Left colon (tissue), 2 donors: ENCODE measurements around the gene STK24. TPM values are rescaled to one million over a fixed set of nuclear protein-coding genes. Genes with fewer than 3 reads are reported as not detected.

Source experiments
- ATAC-seq: fragments of 200-7000 bp; cut with Tn5 transposase; one replicate; pipeline ENCODE4 v1.9.1; 2020; ENCODE audit warnings: mild to moderate bottlenecking, moderate library complexity
- DNase-seq, 2 donors: peaks; one replicate each; pipeline ENCODE4 v3.0.0-alpha.2; 2020
- intact Hi-C, 2 donors: fragments of 100-400 bp; cut with DNase I in 1 of 2; cut with micrococcal nuclease in 1 of 2; formaldehyde crosslinking; loops; one replicate each; pipeline versions ENCODE4 v1.11.2 to v1.14.0; 2022; cut with DNase I, micrococcal nuclease
- total RNA-seq, 2 donors: library from RNA; stranded (reverse); fragmentation: NEBNext Ultra II Directional; extraction: Animal tissue kit (Norgen Biotek cat#: 25700); gene quantifications; one replicate each; pipeline ENCODE4 v1.2.1, GENCODE V29; 2021
- donor health status: DM: no; HTN: no; CAD: no.
- donor health status: DM: yes; HTN: yes; CAD: no.

The STK24 gene
- total RNA-seq, 2 donors from 2014 or later, result 204 to 205 TPM

DNA sequence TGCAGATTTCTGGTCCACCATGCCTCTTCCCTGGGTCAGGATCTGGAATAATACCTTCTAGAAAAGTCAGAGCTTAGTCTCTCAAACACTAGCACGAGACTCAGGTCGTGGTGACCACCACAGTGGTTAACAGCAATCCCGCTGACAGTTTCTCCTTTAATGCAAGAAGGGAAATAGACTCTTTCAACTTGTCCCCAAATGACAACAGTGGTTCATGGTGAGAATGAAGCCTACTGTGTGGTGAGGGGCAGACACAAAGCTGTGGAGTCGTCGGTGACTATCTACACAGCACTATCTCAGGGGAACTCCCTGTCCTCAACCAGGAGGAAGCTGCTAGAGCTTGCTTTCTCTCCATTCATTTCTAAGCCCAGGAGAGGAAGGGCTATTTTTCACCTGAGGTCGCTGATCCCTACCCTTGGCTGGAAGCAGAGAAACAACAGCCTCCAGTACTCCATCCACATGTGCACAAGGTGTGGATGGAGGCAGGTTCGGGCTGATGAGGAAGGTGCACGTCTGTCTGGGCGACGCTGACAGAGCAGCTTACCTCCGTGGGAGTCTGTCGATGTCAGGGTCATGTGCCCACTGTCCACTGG lies 72.4 kb downstream of the STK24 start:
- intact Hi-C loops, result no loop called here
- DNase-seq (no peak), ATAC-seq (no peak)

DNA sequence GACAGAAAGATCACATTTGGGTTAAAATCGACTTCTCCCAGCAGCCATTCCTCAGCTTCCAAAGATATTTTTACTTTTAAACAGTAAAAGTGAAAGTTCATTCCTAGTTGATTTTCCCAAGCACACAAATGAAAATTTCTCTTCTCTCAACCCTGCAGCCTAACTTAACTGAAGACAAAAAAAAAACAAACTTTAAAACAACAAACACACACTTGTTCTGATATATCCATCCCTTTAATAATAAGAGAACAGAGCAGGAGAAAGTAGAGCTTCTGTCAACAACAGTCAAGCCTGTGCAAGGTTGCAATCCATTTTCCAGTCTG lies 72.9 kb downstream of the STK24 start:
- ATAC-seq, result no peak
- no peak for DNase-seq
- intact Hi-C loops, result no loop called here

DNA sequence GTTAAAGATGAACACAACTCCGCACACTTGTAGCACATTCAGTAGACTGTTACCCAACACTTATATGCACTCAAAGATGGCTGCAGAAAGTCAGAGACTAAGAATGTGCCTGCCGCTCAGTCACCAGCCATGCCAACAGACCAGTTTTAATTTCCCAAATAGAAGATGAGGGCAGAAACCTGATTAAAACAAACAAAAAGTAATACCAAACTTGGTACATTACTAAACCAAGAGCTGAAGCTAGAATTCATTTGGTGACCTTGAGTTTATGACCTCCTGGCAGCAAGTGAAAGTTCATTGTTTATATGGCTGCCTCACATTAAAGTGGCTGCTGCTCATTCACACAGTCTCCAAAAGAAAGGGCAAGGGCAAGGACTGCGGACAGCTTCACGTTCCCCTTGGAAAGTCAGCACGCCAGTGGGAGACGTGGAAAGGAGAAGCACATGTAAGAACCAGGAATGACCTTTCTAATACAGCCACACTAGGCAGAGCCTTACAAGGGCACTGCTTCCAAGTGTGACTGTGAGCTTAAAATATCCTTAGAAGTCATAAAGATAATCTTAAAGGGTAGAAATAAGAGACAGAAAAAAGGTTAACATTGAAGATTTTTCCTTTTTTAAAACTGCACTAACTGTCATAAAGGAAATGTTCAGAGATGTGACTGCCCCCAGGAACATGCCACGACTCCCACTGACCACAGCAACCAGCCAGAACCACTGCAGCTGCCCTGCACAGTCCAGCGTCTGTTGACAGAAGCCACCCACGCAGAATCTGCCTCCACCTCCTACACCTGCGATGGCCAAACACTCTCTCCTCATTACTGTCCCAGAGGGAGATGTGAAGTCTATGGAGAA lies 73.5 kb downstream of the STK24 start:
- DNase-seq, result no peak
- intact Hi-C loops, result no loop called here
- peak; percentile 47 for ATAC-seq

DNA sequence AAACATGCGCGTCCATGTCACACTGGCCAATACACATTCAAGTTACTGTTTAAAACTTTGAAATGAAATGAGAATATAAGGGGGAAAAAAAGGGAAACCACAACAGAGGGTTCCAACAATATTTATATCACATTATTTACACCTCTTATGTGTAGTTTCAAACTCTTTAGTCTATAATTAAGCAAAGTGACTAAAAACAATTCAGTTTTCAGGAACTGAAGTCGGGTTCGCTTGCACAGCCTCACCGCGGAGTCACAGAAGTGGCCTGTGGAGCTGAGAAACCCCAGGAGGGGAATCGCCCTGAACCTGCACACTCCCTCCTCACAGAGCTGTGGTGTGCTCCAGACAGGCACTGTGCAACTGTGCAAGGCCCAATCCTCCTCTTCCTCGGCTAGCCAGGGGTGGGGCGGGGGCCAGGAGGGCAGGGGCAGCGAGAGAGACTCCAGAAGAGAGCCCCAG lies 75.9 kb downstream of the STK24 start:
- intact Hi-C loops, result no loop called here
- no peak for ATAC-seq
- DNase-seq, result no peak

DNA sequence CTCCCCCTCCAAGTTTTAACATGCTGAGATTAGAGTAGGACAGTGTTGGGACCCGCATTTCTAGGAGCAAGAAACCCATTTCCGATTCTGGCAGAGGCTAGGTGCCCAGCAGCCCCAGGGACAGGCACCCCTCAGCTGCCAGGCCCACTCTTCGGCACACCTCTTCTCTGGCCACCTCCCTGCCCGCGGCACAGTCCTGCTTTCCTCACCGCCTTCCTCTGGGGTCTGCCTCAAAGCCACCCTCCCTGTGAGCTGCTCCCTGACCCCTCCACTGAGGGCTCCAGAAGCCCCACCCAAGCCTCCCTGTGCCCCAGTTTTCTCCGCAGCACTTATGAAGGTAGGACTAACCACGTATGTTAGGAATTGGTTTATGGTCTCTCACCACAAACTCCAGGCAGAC lies 79.9 kb downstream of the STK24 start:
- intact Hi-C loops, result no loop called here
- ATAC-seq (no peak), DNase-seq (no peak)

DNA sequence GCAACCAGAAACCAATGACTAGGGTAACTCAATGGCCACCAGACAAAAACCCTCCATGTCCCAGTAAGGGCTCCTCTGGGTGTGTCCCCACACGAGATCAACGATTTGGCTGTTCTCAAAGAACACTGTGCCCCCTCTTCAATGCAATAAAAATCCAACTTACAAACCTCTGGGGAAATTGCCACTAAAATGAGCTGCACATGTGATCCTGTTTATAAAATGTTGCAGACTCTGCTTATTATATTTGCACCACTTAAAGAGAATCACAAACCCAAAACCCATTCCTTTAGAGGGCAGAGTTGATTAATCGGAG lies 80.5 kb downstream of the STK24 start:
- intact Hi-C loops, result no loop called here
- DNase-seq (no peak), ATAC-seq (no peak)

DNA sequence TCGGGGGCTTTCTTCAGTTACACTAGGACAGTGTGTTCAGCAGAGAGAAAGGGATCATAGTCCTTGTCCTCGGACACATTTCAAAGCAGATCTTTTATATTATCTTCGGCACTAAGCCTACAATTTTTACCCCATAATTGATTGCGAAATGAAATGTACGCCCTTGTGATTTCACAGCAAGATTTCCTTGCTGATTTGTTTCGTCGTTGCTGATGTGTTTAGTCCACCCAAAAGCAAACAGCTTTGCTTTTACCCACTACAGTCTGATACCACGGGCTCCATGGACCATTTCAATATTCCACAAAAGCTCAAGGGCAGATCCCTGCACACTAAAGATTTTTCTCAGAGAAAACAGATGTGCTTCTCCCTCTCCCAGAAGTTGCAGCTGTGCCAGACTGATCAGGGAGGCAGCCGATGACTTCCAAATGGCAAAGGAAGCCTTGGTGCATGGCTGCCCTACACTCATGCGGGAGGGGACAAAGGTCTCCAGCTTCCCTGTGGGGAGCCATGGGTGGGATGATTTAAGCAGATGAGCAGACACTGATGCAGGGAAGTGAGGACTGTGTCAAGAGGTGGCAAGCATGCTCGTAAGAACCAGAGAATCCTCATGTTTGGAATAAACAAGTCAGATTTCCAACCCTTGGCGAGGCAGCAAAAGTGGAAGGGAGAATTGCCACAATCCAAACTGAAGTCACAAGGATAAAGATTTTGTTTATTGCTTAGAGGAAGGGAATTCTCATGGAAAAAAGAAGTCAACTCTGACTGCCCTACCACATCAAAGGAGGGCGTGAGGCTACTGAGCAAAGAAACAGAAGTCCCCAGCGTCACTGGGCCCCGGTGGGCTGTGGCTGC lies 81.1 kb downstream of the STK24 start:
- intact Hi-C loops, result no loop called here
- ATAC-seq (peak; percentile 15), DNase-seq (no peak)

DNA sequence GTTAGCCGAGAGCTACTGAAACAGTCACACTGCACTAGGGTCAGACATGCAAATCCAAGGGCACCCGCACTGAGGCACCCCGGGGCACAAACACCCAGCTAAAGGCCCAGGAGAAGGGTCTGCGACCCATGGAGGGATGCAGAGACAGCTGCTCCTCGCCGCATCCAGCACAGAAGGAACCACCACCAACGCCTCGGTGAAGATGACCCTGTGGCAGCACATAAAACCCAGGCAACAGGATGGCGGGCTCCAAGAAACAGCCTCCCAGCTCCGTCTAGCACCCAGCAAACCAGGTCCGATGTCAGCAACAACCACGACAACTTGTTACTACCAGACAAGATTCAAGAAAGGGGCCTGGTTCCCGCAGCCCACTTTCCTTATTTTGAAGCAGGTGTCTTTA lies 82.1 kb downstream of the STK24 start:
- ATAC-seq (no peak), DNase-seq (no peak)
- intact Hi-C loops, result no loop called here

DNA sequence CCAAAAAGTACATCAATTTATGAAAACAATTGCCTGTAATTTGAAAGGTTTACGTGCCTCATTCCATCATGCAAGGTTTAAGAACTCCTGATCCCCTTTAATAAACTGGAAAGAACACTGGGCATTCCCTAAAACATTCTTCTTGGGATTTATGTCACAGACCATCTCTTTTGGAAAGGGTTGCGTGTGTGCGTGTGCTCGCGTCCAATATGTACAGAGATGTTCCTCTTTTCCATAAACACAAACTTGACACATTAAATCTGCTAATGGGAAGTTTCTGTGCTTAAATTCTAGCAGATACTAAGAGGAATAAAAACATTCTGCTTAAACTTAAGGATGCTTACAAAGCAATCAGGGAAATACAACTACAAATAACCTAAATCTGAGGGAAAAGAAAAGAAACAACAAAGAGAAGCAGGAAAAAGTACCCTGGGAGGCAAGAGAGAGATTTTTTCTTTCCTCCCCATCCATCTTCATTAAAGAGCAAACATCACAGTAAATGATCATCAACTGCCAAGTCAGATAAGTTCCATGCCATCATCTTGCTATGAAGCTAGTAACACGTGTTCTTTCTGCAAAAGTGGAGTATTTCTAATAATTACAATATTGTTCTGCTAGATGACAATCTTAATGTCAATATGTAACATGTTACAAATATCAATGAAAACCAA lies 83.7 kb downstream of the STK24 start:
- no peak for DNase-seq
- no peak for ATAC-seq
- intact Hi-C loops, result no loop called here

DNA sequence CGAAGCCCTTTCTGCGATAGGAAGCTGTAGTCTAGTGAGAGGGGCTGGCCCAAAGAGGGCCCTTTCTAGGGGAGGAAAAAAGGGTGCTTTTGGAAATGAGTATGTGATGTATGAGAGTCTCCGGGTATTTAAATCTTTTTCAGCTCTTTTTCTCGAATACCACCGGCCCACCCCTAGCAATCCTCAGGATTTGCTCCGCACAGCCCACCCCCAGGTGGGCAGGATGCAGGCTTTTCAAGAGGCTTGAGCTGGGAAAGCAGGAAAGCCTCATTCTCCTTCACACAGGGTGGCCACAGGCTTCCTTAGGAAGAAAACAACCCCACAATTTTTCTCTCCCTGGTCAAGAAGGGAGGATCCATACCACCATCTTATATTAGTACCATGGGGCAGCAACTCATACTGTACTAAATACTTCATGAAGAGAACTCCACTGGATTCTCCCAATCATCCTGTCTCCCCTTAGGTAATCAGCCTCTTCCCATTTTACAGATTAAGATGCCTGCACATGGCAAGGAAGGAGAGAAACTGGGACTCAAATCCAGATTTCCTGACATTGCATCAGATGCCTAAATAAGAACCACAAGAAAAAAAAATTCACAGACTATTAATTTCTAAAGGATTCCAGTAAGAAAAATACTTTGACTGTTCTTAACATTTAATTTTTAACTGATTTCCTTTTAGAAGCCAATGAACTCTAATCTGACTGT lies 84.4 kb downstream of the STK24 start:
- intact Hi-C loops, result no loop called here
- DNase-seq, result no peak
- ATAC-seq, result no peak

DNA sequence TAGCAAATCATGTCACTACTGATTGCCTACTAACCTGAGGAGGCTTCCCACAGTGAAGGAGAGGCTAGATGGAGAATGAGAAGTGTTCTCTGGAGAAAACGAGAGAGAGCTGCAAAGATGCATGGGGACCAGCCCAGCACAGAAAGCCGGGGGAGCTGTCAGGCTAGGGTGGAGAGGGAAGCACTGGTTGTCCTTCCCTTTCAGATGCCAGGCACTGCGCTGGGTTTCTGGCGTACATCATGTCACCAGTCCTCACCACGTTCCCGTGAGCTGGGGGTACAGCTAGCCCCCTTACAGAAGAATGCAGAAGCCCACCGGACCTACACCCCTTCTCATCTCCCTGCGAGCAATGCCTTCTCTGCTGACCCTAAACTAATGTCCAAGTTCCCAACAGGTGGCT lies 86.0 kb downstream of the STK24 start:
- intact Hi-C loops, result no loop called here
- no peak for DNase-seq
- no peak for ATAC-seq

DNA sequence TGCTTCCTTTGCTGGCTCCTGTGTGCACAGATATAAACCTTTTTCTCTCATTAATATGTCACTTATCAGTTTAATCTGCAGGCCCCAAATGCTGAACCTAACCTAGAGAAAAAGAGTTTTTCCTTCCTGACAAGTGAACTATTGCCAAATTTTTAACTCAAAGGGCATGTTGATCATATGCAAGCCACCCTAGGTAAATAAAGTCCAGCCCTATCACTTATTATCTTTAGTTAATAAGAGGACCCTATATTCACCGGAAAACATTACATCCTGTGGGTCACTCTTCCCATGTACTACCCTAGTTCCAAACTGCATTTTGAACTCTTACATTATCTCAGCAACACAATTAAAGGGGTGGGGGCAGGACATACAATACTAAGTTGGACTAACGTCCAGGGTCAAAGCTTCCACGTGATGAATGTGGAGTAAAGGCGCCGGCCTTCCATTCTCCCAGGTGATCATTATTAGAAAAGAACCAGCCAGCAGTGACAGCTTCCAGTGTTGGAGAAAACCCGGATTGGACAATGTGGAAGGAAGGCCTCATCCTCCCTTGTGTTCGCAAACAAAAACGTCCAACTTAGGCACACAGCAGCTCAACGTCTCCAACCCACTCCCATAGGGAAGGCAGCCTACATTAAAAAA lies 86.6 kb downstream of the STK24 start:
- intact Hi-C loops, result no loop called here
- DNase-seq (no peak), ATAC-seq (peak; percentile 67)

DNA sequence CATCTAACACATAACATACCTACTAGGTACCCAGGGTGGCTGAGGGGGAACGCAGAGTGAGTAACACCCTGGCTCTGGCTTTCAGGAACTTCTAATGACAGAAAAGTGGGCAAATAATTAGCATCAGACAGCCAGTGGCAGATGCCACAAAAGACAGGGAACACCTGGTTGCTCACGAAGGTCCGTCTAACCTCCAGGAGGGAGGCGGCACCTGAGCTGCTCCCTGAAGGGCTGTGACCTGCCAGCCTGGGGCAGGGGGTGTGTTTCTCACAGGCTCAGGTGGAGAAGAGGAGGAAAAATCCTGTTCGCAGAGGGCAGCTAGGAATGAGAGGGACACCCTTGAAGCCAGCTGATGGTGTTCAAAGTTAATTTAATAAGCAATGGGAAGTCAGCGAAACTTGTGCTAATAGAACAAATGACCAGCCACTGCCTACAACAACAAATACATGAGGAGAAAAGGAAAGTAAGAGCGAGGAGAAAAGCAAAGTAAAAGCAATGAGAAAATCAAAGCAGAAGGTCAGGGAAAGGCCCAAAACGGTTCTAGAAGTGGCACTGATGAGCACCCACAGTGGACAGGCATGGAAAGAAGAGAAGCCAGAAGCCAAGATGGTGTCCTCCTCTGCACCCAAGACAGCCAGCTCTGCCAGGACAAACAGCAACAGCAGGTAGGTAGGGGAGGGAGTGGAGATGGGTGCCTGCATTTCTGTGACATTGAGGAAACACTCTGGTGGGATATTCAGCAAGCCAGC lies 87.3 kb downstream of the STK24 start:
- ATAC-seq, result peak; percentile 9
- intact Hi-C loops, result no loop called here

DNA sequence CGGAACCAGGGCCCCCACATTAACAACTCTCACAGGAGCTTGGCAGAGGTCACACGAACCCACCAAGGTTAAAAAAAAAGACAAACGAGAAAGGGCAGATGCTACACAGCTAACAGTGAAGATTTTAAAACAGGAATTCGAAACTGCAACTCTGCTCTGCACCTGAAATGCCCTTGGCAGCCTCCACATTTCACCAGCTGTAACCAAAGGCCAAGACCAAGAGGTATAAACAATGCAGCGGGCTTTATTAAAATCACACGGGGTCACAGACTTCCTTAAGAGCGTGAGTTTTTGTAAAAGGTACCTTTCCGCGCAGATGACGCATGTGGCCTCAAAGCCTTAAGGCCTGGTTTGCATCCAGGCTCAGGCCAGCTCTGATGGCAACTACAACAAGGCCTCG lies 88.2 kb downstream of the STK24 start:
- ATAC-seq (no peak), DNase-seq (no peak)
- intact Hi-C loops, result no loop called here

More for the DNA sequence above, 87.3 kb downstream of the STK24 start:
- no peak for DNase-seq

DNA sequence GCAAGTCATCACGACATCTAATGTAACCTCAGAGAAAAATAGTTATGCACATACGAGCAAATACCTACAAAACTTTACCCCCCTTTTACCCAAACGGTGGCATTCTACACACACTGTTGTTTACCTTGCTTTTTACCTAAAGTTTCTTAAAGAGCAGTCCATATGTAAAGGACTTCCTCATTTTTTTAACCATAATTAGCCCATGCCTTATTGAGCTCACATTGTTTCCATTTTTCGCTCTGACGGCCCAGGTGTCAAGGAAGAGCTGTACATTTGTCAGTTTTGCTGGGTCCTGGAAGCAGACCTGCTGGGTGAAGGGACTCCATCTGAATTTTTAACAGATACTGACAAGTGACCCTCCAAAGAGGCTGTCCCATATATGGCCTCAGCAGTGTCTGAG lies 89.4 kb downstream of the STK24 start:
- ATAC-seq (no peak), DNase-seq (no peak)
- intact Hi-C loops, result no loop called here

DNA sequence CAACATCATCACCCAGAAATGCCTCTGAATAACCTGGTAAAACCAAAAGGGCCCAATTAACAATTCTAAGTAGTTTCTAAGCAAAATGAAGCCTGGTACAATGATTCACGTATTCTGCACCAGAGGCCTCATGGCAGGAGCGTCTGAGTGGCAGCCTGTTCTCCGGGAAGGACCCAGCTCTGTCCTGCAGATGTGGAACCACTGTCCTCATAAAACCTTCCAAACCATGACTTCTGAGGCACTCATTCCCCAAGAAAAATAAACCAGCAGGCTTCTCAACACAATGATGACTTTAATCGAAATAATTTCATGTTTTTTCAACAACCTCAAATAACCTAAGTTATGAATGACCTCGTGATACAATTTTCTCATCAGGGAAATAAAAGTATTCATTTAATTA lies 89.9 kb downstream of the STK24 start:
- ATAC-seq, result no peak
- intact Hi-C loops, result no loop called here
- DNase-seq, result no peak

DNA sequence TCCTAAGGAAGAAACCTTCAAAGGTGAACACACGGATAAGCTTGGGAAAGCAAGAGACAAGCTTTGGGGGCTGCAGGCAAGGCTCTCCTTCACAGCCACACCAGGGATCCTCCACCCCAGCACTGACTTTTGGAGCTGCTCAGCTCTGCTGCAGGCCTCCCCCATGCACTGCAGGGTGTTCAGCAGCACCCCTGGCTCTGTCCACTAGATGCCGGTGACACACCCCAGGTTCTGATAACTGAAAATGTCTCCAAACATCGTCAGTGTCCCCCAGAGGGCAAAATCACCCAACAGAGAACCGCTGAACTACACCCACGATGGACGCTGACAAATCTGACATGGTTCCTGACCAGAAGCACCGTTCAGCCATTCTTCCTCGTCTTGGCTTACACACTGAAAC lies 90.5 kb downstream of the STK24 start:
- DNase-seq (no peak), ATAC-seq (no peak)
- intact Hi-C loops, result no loop called here

DNA sequence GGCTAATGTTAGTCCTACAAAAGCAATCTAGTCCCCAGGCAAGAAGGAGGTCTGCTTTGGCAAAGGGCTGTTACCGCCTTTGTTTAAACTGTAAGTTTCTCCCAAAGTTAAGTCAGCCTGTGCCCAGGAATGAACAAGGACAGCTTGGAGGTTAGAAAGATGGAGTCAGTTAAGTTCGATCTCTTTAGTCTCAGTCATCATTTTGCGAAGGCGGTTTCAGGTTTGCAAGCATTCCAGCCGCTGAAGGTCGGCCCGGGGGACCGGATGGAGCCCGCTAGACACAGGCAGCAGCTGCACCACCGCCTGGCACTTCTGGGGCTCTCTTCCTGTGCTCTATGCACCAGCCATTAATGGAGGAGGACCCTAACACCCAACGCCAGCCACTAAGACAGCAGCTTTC lies 91.3 kb downstream of the STK24 start:
- DNase-seq (peak in 1 of 2 donors; percentile 22), ATAC-seq (no peak)
- intact Hi-C loops, result no loop called here
